ENCODE data around the gene FADD. TPM values are rescaled to one million over a fixed set of nuclear protein-coding genes. Genes with fewer than 3 reads are reported as not detected.

Gene FADD
- total RNA-seq, 6 donors from 2014 or later: 13.6 to 30.1 (median 23.0) TPM

DNA sequence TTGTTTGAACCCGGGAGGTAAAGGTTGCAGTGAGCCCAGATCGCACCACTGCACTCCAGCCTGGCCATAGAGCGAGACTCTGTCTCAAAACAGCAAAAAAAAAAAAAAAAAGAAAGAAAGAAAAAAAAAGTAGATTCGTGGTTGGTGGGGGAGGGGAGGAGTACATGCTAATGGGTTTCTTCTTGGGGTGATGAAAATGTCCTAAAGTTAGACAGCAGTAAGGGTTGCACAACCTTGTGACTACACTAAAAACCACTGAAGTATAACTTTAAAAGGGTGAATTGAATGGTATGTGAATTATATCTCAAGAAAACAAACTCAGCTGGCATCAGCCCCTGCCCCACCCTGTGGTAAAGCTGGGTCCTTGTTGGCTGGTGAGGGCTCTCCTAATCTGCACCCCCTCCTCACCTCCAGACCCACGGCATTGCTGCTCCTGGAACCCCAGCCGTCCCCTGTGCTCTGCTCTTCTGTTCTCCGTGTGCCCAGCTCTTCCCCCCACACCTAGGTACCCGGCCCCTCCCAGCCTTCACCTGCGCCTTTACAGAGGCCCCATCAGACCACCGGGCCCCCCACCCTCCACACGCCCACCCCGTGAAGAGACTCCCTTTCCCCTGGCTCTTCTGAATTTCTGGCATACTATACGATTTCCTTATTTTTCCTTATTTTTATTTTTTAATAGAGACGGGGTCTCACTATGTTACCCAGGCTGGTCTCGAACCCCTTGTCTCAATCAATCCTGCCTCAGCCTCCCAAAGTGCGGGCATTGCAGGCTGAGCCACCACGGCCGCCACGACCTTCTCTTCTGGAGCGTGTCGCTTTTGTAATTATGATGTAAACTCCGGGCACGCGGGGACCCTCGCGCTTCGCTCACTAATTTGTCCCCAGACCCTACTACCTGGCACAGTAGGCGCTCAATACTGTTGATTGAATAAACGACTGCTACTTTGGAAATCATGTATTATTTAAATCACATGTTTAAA lies 924 bp upstream of the FADD start:
- Histone ChIP-seq H3K4me3 (peak overlapping the region in 3 of 4 donors; percentile 88 to 97 (median 91)), H3K27ac (peak overlapping the region; percentile 90 to 99 (median 98)), H3K27me3 (no peaks in the 10 kb centered on the region), H3K36me3 (peaks cover 6 to 20% (median 14%) of the 10 kb centered on the region in 4 donors), H3K9me3 (no peaks in the 10 kb centered on the region), H3K4me1 (peaks cover 17 to 33% (median 22%) of the 10 kb centered on the region in 4 donors)
- WGBS, 2 donors: 72 to 74% methylated on average over 29 of the region's 29 CpGs
- TF ChIP-seq EP300 (IDR thresholded peaks at IDR 0.05) (no peak), POLR2AphosphoS5 (IDR thresholded peaks at IDR 0.05) (no peak), POLR2A (IDR thresholded peaks at IDR 0.05) (no peak)
- TF ChIP-seq, protein P1, sequence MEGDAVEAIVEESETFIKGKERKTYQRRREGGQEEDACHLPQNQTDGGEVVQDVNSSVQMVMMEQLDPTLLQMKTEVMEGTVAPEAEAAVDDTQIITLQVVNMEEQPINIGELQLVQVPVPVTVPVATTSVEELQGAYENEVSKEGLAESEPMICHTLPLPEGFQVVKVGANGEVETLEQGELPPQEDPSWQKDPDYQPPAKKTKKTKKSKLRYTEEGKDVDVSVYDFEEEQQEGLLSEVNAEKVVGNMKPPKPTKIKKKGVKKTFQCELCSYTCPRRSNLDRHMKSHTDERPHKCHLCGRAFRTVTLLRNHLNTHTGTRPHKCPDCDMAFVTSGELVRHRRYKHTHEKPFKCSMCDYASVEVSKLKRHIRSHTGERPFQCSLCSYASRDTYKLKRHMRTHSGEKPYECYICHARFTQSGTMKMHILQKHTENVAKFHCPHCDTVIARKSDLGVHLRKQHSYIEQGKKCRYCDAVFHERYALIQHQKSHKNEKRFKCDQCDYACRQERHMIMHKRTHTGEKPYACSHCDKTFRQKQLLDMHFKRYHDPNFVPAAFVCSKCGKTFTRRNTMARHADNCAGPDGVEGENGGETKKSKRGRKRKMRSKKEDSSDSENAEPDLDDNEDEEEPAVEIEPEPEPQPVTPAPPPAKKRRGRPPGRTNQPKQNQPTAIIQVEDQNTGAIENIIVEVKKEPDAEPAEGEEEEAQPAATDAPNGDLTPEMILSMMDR (IDR thresholded peaks at IDR 0.05): no peak
- DNase-seq (no peak), ATAC-seq (ENCODE audit: low FRiP score in 2 of 2) (no peak)

DNA sequence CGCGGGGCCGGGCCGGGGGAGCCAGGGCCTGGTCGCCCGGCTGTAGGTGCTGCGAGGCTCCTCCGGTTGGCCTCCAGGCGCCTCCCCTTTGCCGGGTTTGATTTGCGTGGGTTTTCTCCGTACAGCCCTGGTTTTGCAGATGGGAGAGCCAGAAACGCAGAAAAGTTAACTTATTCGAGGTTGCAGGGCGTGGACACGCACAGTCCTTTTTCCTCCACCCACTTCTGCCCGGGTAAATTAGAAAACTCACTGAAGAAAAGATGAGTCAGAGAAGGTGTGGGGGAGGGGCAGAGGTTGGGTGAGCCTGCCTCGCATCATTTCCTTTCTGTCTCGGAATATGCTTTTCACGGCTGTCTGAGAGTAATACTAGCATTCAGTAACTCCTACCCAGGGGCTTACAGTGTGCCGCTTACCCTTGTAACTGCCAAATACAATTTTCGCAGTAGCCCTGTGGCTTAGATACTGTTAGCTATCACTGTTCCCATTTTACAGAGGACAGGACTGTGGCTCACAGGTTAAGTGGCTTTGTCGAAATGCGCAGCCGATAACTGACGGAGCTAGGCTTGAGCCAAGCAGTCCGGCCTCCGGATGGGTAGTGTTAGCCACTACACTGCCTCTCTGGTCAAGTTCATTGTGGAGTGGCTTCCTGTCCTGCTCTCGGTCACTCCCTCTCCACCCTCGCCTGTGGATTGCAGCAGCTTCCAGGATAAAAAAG lies 812 bp downstream of the FADD start:
- Histone ChIP-seq H3K27ac (peak overlapping the region; percentile 90 to 99 (median 98)), H3K36me3 (peaks cover 6 to 37% (median 28%) of the 10 kb centered on the region in 4 donors), H3K4me1 (peaks cover 17 to 40% (median 22%) of the 10 kb centered on the region in 4 donors), H3K9me3 (no peaks in the 10 kb centered on the region), H3K4me3 (peak overlapping the region; percentile 83 to 97 (median 90)), H3K27me3 (no peaks in the 10 kb centered on the region)
- ATAC-seq (ENCODE audit: low FRiP score in 2 of 2): peak; percentile 63 to 85
- peak in 1 of 2 donors; percentile 75 for DNase-seq
- TF ChIP-seq POLR2A (IDR thresholded peaks at IDR 0.05) (peak in 1 of 4 donors; percentile 35), POLR2AphosphoS5 (IDR thresholded peaks at IDR 0.05) (peak; percentile 20 to 53), EP300 (IDR thresholded peaks at IDR 0.05) (no peak)
- TF ChIP-seq, protein P1 (IDR thresholded peaks at IDR 0.05): no peak
- WGBS, 2 donors: 2 to 4% methylated on average over 30 of the region's 30 CpGs

GRCh38 chr11:70204466-70204799 lies 1.3 kb downstream of the FADD start:
- 24 to 46% methylated on average over 2 to 4 of the region's 4 CpGs for WGBS, 2 donors

GRCh38 chr11:70205049-70205725 lies 2.1 kb downstream of the FADD start:
- DNase-seq: no peak
- H3K36me3 ChIP-seq: peaks cover 6 to 43% (median 34%) of the 10 kb centered on the region in 4 donors

More at GRCh38 chr11:70204466-70204799, 1.3 kb downstream of the FADD start:
- Histone ChIP-seq H3K27ac (peak overlapping the region; percentile 90 to 99 (median 98)), H3K36me3 (peaks cover 6 to 43% (median 32%) of the 10 kb centered on the region in 4 donors), H3K9me3 (no peaks in the 10 kb centered on the region), H3K4me3 (peak overlapping the region; percentile 83 to 97 (median 90)), H3K27me3 (no peaks in the 10 kb centered on the region), H3K4me1 (peaks cover 17 to 40% (median 22%) of the 10 kb centered on the region in 4 donors)
- ATAC-seq (ENCODE audit: low FRiP score in 2 of 2) (no peak), DNase-seq (no peak)
- TF ChIP-seq, protein P1 (IDR thresholded peaks at IDR 0.05): no peak
- TF ChIP-seq EP300 (IDR thresholded peaks at IDR 0.05) (no peak), POLR2A (IDR thresholded peaks at IDR 0.05) (no peak)

More at GRCh38 chr11:70205049-70205725, 2.1 kb downstream of the FADD start:
- Histone ChIP-seq H3K4me3 (peak overlapping the region in 1 of 4 donors; percentile 97), H3K27me3 (no peaks in the 10 kb centered on the region), H3K4me1 (peaks cover 17 to 40% (median 22%) of the 10 kb centered on the region in 4 donors), H3K9me3 (no peaks in the 10 kb centered on the region), H3K27ac (peak overlapping the region; percentile 90 to 99 (median 98))
- TF ChIP-seq, protein P1 (IDR thresholded peaks at IDR 0.05): no peak
- TF ChIP-seq POLR2A (IDR thresholded peaks at IDR 0.05): no peak
- TF ChIP-seq EP300 (IDR thresholded peaks at IDR 0.05): no peak
- 85 to 90% methylated on average over 11 to 12 of the region's 12 CpGs for WGBS, 2 donors
- ATAC-seq (ENCODE audit: low FRiP score in 2 of 2): no peak
